ENCODE data around the gene EEA1.

Gene EEA1

DNA sequence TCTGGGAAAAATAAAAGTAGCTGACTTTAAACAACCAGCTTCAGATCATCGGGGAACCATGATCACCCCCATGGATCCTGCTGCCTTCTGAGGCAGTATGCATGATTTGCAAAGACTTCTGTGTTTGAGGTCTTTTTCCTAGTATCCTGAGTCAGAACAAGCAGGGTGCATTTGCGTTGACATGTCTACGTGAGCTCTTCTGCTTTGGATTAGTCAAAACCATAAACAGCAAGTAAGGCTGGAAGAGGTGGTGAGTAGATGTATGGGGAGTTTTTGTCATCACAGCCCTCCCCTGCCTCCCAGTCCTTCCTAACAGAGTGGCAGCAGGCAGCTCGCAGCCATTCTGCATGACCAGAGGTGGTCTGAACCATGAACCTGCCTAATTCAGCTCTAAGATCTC, 202.2 kb downstream of the EEA1 start:
- peaks cover 10% of the 10 kb centered on the region for H3K9me3 Mint-ChIP-seq
- DNase-seq: no peak
- H3K4me1 Mint-ChIP-seq (ENCODE audit: low read depth): no peaks in the 10 kb centered on the region
- no peak overlapping the region for H3K27ac Mint-ChIP-seq
- H3K4me3 Mint-ChIP-seq: no peak overlapping the region
- H3K27me3 Mint-ChIP-seq: peaks cover 4% of the 10 kb centered on the region
- H3K36me3 Mint-ChIP-seq (ENCODE audit: low read depth): no peaks in the 10 kb centered on the region

GRCh38 chr12:92722897-92723296, 206.2 kb downstream of the EEA1 start:
- DNase-seq: no peak
- no peak overlapping the region for H3K4me3 Mint-ChIP-seq
- no peak overlapping the region for H3K27ac Mint-ChIP-seq
- no peaks in the 10 kb centered on the region for H3K27me3 Mint-ChIP-seq
- no peaks in the 10 kb centered on the region for H3K4me1 Mint-ChIP-seq (ENCODE audit: low read depth)
- H3K36me3 Mint-ChIP-seq (ENCODE audit: low read depth): no peaks in the 10 kb centered on the region
- peaks cover 10% of the 10 kb centered on the region for H3K9me3 Mint-ChIP-seq

- Mint-ChIP-seq H3K27me3 (no peaks in the 10 kb centered on the region), H3K4me1 (ENCODE audit: low read depth) (no peaks in the 10 kb centered on the region), H3K9me3 (peaks cover 10% of the 10 kb centered on the region), H3K4me3 (no peak overlapping the region), H3K27ac (no peak overlapping the region), H3K36me3 (ENCODE audit: low read depth) (no peaks in the 10 kb centered on the region)
- no peak for DNase-seq
Measured at GRCh38 chr12:92721656-92722055, 207.4 kb downstream of the EEA1 start.

GRCh38 chr12:92721130-92721529, 208.0 kb downstream of the EEA1 start:
- no peak for DNase-seq
- Mint-ChIP-seq H3K27me3 (no peaks in the 10 kb centered on the region), H3K4me1 (ENCODE audit: low read depth) (no peaks in the 10 kb centered on the region), H3K27ac (no peak overlapping the region), H3K9me3 (peaks cover 10% of the 10 kb centered on the region), H3K36me3 (ENCODE audit: low read depth) (no peaks in the 10 kb centered on the region), H3K4me3 (no peak overlapping the region)
